Stimulated activated CD8-positive, alpha-beta memory T cell treated with anti-CD3 and anti-CD28 coated beads, Interleukin-12 subunit alpha, Interleukin-12 subunit beta, amount 100 ng/mL, for 24 hours (primary cell): ENCODE data around the gene FAM210A.

Experiments used
- DNase-seq: peaks from one replicate; pipeline ENCODE4 v3.0.0-alpha.2; 2020; ENCODE audit errors: extremely low read depth

The FAM210A gene

DNA sequence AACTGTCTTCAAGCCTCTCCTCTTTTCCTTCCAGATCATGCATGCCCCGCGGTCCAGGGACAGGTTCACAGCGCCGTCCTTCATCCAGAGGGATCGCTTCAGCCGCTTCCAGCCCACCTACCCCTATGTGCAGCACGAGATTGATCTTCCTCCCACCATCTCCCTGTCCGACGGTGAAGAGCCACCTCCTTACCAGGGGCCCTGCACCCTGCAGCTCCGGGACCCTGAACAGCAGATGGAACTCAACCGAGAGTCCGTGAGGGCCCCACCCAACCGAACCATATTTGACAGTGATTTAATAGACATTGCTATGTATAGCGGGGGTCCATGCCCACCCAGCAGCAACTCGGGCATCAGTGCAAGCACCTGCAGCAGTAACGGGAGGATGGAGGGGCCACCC, 81.3 kb downstream of the FAM210A start:
- no peak for DNase-seq

DNA sequence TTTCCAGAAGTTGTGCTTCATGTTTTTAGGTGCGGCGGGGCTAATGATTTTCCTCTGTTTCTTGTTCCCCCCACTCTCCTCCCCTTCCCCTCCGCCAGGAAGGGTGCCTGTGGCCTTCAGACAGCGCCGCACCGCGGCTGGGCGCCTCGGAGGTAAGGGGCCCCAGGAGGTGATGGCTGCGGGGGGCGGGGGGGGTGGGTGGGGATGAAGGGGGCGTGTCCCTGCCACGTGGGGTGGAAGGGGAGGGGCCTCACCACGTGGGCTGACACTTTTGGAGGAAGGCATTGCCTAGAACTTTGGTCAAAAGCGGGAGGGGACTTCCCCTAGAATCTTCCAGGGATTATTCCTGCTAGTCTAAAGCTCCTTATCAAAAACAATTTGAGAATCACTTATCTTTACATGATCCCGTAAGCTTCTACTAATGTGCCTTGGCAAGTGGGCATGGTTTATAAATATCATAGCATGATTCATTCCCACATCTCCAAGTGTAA, 83.1 kb downstream of the FAM210A start:
- DNase-seq, result no peak

DNA sequence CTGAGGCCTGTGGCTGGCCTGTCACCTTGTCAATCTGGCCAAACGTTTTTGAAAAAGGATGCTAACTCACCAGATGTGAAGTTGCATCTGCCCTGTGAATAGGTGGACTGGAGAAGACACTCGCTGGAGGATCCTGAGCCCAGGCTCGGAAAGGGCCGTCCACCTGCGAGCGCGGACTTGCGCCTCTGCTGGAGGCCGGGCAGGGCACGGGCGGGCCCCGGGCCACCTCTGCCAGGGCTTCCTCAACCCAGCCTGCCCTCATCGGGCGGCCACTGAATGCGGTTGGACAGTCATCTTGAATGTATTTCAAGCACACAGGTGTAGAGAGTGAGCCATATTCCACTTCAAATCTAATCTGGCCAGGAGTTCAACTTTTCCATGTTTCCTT, 83.9 kb downstream of the FAM210A start:
- DNase-seq, result no peak

DNA sequence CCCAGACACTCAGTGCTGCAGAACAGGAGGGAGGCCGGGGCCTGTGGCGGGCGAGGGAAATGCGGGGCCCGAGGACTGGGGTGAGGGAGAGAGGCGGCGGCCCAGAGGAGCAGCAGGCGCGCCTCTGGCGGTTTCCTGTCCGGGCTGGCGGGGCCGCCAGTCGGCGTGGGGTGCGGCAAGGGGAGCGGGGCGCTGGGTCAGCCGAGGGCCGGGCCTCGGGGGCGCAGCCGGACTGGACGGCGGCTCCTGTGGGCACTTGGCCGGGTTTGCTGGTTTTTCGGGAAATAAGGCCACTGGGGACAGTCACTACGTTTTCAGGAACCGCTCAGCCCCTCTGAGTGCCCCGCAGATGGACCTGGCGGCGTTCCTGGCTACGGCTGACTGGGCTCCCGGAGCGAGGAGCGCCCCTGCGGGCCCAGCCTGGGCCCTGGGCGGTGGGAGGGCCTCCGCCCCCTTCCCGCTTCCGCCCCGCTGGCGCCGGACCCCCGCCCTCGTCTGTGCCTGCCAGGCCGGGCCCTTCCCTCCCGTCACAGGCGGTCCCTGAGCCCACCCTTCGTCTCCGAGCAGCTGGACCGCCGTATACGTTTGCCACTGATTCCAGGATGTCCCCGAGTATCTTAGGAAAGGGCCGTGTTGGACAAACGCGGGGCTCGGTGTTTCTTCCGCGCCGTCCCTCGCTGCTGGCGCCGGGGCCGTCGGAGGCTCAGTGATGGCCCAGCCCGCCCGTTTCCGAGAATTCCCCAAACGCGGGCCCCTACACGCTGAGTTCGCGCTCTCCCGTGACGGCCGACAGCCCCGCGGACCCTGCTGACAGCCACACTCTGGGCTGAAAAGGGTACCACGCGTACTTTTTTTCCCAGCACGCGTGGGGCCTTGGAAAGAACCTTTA, 84.6 kb downstream of the FAM210A start:
- DNase-seq, result no peak

DNA sequence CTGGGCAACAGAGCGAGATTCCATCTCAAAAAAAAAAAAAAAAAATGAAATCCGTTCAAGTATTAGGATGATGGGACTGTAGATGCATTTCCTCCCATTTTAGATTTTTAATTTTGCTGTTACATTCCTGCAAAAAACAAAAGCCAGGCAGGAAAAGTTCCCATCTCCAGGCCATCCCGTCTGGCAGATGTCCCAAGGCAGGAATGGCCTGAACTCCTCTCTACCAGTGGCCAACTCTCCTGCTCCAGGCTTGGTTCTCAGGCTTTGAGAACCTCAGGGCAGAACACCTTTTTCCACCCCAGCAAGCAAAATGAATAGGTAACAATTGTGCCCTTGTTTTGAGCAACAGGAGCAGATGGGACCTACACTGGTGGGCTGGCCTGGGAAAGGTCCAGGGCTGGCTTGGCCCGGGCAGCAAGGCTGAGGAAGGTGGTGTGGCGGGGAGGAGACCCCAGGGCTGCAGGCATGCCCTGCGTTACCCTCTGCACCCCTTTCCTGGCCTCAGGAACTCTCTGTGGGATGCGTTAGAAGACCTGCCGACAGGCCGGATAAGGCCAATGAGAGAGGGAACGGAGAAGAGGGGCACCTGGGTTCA, 86.0 kb downstream of the FAM210A start:
- DNase-seq, result no peak

DNA sequence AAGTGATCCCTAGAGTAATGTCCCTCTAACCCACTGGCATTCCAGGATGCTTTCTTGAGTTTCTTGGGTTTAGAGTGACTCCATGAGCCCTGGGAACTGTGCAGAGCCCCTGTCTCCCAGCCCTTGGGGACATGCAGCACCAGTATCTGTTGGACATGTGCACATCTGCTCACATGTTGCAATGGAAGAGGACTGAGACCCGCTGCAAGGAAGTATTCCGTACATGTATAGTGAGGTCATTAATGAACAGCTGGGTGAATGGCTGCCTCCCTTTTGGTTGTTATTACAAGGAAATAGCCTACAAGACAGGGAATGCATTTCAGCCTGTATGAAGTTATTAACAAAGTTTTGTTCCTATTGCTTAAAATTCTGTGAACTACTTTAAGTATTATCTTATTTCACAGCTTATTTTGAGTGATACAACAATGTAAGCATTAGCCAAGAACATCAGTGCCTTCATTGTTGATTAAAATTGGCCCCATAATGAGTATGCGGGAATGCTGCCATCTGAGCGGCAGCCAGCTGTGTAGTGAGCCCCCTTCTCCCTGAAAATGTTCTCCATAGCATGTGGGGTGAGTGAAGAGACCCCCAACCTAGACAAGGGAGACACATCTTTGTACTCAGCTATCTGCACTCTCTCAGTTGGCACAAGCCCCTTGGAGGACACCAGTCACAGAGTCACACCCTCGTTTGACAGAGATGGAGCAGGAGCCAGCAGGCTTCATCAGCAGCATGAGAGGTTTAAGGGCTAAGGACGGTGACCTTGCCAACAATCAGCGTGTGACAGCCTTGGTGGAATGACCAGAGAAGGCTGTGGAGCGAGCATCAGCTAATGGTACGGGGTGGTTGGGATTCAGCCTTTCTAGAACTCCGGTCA, 87.4 kb downstream of the FAM210A start:
- no peak for DNase-seq

DNA sequence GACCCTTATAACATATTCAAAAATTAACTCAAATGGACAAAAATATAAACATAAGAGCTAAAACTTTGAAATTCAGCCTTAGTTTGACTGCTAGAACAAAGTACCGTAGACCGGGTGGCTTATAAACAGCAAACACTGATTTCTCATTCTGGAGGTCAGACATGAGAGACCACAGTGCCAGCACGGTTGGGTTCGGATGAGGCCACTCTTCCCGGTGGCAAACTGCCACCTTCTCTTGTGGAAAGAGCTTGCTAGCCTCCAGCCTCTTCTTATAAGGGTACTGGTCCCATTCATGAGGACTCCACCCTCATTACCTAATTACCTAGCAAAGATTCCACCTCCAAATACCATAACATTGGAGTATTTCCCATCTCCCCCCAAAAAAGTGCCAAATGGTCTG, 91.3 kb downstream of the FAM210A start:
- DNase-seq, result no peak

DNA sequence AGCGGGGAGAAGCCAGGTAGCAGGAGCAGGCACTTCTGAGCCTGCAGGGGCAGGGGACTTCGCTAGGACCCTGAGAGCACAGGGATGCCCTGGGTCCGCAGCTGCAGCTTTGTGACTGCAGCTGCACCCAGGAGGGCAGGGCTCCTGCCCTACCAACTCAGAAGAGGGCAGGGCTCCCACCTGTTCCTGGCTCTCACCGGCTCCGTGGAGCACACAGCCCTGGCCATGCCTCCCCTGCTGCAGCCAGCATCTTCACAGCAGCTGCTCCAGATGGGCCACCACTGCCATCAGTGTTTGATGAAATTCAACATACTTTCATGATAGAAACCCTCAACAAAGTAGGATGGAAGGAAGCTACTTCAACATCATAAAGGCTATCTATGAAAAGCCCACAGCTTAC, 92.7 kb downstream of the FAM210A start:
- no peak for DNase-seq

DNA sequence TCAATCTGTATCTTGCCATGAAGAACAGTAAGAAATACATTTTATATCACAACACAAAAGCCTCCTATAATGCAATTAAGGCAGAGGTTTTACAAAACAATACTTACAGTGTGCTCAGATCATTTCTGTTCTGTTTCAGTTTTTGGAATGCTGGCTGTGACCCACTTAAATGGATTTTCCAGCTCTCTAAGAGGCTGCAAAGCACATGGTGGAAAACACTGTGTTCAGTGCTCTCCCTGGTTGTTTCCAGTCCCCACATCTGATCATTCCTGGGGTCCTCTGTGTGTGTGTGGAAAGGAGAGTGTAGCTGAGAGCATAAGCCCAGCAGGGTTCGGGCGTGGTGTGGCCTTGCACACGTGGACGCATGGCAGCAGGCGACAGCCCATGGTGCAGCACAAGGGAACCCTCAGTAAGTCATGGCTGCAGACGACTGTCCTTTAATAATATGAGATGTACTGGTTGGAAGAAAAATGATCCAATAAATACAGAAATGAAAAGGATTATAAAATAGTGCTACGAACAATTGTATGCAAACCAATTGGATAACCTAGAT, 95.6 kb downstream of the FAM210A start:
- no peak for DNase-seq

DNA sequence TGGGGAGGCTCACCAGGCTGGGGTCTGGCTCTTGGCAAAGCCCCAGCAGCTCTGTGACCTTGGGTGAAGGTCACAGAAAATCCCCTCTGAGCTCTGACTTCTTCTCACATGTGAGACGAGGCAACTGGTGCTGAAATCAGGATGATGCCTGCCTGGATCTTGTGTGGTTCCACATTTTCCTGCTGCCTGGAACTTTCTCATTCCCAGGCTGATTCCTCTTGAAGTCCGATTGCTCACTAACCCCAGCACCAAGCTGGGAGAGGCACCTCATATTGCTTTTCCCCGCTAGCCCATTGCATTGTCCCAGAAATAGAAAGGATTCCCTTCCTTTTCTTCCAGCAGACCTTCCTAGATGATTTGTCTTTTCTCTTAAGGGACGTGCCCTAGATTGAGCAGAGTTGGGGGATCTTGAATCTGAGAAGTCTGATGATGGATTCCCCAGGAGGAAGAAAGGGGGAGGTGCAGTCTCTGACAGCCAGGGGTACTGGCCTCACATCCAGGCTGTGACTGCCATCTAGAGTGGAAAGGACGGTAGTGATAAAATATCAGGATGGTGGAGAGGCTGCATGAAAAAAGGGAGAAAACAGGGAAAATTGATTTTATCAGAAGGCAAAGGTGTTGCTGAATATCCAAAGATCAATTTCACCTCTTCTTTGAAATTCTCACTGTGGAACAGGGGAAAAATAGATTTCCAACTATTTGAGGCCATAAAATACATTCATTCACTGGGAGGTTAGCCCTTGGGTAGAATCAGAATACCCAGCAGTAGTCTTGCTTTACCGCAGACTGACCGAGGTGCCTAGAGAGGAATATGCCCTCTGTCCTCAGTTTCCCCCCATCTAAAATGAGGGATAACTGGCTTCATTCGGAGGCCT, 96.3 kb downstream of the FAM210A start:
- no peak for DNase-seq

DNA sequence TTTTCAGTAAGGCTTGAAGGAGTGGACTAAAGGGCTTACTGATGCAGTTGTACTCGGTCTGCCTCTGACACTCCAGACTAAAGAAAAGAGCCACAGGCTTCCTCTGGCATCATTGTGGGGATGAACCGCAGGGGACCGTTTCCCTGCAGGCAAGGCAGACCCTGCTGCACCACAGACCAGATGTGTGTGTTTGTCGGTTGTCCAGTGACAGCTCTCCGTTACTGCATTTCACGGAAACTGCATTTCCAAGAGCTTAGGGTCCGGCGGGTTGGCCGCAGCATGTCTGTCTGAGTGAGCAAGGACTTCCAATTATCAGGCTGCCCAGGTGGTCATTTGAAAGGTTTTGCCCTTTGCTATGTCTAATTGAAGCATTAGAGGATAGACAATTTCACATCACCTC, 98.1 kb downstream of the FAM210A start:
- no peak for DNase-seq

DNA sequence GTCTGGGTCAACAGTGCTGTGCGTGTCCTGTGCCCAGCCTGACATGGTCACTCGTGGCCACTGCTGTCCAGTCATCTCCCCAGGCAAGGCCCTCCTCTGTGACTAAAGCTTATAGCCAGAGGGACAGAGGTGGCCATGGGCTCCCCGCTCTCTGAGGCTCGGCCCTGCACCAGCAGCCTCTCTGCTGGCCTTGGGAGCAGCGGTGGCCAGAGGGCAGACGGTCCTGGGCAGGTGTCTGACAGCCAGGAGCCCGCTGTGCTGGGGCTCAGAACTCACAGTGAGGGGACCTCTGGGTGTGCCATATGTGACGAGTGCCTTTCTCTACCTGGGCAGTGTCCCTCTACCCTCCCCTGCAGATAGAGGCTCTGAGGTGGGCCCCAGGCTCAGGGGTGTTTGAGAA, 98.7 kb downstream of the FAM210A start:
- no peak for DNase-seq

DNA sequence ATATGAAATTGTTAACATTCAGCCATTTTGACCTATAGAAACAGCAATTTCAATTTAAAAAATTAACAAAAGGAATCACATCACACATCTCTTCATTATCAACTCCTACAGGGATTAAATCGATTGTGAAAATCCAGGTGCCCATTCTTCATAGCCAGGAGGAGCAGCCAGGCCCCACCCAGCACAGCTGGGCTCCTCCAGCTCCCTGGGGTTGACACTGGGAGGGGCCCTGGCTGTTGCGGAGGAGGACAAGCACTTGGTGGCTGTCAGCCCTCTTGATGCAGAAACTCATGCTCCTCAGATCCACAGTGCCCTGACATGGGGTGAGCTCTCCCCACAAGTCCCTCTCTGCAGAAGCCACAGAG, 99.8 kb downstream of the FAM210A start:
- no peak for DNase-seq

DNA sequence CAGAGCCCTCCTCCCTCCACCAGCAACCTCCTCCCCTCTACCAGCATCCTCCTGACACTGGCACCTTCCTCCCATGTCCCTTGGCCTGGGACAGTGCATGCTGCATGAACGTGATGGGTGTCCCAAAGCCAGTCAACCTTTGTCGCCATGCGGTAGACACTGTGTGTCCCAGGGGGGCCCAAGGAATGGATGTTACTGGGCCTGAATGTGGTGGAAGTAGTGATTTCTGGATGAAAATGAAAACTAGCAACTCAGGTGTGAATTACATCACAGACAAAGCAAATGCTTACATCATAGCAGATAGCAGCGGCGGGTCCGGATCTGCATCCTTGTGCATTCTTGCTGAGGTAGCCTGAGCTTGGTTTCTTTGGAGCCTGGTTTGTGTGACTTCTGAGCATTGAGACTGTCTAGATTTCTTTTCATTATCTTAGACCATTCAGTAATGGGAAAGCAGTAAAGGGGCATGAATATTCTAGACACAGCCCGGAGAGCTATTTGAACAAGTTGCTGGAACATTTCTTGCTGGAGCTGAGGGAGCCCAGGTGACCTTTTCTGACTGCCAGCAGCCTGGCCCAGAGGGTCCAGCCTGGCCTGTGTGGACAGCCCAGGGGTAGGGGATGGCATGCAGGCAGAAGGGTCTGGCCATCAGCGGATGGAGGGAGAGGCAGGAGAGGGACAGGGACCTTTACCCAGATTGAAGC, 100.4 kb downstream of the FAM210A start:
- DNase-seq, result no peak

DNA sequence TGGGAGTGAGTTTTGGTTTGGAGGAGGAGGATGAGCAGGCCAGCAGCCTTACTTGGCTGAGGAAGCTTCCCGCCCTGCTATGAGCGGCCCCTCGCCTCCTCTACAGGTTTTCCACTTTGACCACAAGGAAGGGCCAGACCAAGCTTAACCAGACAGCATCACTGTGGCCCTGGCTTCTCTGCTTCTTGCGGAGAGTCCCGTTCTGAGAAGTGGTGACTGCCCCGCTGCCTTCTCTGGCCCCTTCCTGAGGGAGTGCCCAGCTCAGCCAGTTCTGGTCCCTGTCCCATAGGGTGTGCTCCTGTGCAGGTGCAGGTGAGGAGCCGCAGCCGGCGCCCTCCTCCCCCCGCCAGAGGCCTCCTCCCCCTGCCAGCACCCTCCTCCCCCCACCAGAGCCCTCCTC, 101.0 kb downstream of the FAM210A start:
- no peak for DNase-seq

DNA sequence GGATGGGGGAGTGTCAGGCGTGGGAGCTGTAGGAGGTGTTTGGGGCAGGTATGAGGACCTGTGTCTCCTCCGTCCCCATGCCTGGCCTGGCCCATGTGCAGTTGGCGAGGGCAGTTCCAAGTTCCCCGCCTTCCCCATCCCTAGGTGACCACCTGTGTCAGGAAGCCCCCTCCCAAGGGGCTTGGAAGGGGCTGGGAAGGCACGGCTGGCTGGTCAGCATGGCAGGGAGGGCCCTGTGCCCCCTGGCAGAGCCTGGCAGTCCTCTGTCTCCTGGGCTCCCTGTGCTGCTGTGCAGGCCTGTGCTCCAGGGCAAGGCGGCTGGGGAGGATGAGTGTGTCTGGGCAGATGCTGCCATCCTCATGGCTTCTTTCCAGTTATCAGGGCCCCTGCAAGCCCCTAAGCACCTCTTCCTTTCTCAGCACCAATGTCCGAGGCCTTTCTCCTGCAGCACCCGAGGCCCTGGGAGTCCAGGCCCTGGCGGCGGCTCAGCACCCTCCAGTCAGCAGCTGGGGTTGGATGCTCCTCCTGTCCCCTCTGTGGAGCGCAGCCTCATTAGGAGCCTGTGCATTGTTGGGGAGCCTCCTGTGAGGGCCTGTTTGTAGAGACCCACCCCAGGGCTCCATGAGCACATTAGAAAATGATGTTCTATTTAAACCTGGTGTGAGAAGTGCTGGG, 101.7 kb downstream of the FAM210A start:
- no peak for DNase-seq

DNA sequence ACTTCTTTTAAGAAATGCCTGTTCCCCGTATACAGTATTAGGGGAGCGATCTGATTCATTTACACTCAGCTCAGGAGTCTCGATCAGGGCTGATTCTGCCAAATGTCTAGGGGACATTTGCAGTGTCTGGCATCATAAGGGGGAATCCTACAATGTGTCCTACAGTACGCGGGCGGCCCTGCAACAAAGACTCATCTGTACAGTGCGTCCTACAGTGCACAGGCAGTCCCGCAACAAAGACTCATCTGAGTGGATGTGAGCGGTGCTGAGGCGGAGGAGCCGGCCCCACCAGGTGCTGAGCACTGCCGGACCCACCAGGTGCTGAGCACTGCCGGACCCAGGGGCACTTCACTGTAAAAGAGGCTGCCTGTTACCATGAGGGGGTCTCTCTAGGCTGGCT, 102.5 kb downstream of the FAM210A start:
- no peak for DNase-seq

DNA sequence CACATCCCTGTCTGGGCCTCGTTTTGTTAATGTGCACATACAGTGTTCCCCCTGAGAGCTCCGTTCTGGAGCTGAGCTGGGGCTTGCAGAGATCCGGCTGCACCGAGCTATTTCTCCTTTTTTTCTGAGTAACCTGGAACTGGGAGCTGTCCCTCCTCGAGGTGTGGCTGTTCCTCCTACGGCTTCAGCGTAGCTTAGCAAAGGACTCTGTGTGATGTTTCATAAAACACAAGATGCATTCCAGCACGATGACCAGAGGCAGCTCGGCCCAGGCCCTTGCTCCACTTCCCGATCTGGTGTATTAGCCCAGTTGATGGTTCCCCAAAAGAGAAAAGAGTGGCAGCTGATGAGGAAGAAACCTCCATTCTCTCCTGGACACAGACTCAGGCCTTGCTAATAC, 103.0 kb downstream of the FAM210A start:
- no peak for DNase-seq

DNA sequence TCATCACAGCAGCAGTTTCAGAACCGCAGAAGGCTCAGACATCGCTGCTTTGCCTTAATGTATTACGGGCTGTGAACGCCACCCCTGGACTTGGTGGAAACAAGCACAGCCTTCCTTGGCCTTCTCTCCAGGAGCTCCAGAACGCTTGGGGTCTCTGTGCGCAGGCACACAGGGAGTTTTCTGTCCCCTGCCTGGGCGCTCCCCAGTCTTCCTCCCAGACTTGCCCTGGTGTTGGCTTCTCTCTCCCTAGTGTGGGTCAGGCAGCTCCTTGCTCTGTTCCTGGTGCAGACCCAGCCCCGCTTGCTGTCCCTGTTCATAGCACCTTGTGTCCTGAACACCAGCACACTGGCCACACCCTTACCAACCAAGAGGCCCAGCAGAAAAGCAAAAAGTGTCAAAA, 103.6 kb downstream of the FAM210A start:
- DNase-seq, result no peak
